ENCODE data around the gene APLF.

DNA sequence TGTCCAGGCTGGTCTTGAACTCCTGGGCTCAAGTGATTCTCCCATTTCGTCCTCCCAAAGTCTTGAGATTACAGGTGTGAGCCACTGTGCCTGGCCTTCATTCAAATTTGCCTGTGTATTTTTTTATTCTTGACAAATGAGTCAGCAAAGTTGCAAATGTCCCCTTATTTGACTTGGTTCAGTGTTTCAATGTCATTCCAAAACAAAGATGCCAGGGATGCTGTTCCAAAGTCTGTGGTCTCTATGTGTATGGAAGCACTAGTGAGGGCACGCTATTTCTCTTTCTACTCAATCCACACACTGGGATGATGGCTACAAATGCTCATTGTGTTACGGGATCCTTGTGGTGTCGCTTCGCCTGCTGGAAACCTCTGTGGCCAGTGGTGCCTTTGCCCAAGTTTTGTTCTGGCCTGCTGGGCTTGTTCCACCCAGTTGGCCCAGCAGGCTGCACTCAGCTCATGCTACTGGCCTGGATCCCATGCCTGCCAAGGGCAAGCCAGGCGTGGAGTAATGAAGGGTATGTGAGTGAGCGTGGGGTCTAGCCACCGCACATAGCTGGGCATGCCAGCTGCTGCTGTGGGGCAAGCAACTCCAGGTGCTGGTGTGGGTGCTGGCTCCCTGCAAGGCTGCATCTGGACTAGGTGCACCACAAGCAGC, 35.9 kb upstream of the APLF start:
- TF ChIP-seq, protein P1, sequence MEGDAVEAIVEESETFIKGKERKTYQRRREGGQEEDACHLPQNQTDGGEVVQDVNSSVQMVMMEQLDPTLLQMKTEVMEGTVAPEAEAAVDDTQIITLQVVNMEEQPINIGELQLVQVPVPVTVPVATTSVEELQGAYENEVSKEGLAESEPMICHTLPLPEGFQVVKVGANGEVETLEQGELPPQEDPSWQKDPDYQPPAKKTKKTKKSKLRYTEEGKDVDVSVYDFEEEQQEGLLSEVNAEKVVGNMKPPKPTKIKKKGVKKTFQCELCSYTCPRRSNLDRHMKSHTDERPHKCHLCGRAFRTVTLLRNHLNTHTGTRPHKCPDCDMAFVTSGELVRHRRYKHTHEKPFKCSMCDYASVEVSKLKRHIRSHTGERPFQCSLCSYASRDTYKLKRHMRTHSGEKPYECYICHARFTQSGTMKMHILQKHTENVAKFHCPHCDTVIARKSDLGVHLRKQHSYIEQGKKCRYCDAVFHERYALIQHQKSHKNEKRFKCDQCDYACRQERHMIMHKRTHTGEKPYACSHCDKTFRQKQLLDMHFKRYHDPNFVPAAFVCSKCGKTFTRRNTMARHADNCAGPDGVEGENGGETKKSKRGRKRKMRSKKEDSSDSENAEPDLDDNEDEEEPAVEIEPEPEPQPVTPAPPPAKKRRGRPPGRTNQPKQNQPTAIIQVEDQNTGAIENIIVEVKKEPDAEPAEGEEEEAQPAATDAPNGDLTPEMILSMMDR (IDR thresholded peaks at IDR 0.05; ENCODE audit: control extremely low read depth in 1 of 3, insufficient read depth in 1 of 3, low read depth in 1 of 3, low read length in 3 of 3), result no peak
- TF ChIP-seq SAP30 (IDR thresholded peaks at IDR 0.05; ENCODE audit: insufficient read depth, insufficient replicate concordance, low read length) (no peak), GTF2F1 (IDR thresholded peaks at IDR 0.05; ENCODE audit: borderline replicate concordance, low read depth, low read length) (no peak), RNF2 (IDR thresholded peaks at IDR 0.05; ENCODE audit: borderline replicate concordance, low read depth, low read length, missing control alignments, poor library complexity, severe bottlenecking) (no peak), RAD21 (IDR thresholded peaks at IDR 0.05 in 1 of 2, conservative IDR thresholded peaks at IDR 0.05 in 1 of 2; ENCODE audit: low read depth in 2 of 2, low read length in 2 of 2) (no peak), TAF7 (optimal IDR thresholded peaks at IDR 0.05; ENCODE audit: borderline replicate concordance, low read depth, low read length) (no peak), TAF1 (IDR thresholded peaks at IDR 0.05; ENCODE audit: low read depth, low read length) (no peak), JUN (IDR thresholded peaks at IDR 0.05; ENCODE audit: low read depth, low read length) (no peak), SRF (IDR thresholded peaks at IDR 0.05; ENCODE audit: low read depth, low read length) (no peak), POLR2AphosphoS5 (IDR thresholded peaks at IDR 0.05; ENCODE audit: low read depth, low read length) (no peak), EGR1 (IDR thresholded peaks at IDR 0.05; ENCODE audit: borderline replicate concordance, low read depth, low read length) (no peak), CHD2 (IDR thresholded peaks at IDR 0.05; ENCODE audit: low read length) (no peak)
- TF ChIP-seq, protein P2, sequence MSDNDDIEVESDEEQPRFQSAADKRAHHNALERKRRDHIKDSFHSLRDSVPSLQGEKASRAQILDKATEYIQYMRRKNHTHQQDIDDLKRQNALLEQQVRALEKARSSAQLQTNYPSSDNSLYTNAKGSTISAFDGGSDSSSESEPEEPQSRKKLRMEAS (IDR thresholded peaks at IDR 0.05), result no peak
